Measurements from ENCODE around the gene TMEM59.

DNA sequence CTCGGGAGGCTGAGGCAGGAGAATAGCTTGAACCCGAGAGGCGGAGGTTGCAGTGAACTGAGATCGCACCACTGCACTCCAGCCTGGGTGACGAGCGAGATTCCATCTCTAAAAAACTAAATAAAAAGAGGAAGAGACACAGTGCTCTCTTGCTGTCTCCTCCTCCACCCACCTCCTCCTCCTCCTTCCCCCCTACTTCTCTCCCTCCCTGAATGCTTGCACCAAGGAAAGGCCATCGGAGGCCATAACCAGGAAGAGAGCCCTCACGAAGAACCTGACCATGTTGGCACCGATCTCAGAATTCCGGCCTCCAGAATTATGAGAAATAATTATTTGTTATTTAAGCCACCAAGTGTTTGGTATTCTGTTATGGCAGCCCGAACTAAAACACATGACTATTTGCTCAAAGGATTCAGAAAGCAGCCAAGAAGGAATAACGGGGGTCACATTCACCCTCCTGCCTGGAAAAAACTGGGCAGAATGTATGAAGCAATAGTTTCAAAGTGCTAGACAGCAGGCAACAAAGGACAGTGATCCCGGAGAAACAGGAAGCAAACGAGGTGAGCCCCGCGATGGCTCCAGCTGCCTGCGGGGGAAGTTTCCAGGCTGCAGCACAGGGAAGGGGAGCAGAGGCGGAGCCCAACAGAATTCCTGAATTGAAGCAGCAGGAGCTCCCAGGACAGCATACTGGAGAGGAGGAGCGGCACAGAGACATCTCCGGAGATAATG is 70.8 kb downstream of the TMEM59 start:
- TF ChIP-seq, protein P1, sequence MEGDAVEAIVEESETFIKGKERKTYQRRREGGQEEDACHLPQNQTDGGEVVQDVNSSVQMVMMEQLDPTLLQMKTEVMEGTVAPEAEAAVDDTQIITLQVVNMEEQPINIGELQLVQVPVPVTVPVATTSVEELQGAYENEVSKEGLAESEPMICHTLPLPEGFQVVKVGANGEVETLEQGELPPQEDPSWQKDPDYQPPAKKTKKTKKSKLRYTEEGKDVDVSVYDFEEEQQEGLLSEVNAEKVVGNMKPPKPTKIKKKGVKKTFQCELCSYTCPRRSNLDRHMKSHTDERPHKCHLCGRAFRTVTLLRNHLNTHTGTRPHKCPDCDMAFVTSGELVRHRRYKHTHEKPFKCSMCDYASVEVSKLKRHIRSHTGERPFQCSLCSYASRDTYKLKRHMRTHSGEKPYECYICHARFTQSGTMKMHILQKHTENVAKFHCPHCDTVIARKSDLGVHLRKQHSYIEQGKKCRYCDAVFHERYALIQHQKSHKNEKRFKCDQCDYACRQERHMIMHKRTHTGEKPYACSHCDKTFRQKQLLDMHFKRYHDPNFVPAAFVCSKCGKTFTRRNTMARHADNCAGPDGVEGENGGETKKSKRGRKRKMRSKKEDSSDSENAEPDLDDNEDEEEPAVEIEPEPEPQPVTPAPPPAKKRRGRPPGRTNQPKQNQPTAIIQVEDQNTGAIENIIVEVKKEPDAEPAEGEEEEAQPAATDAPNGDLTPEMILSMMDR (IDR thresholded peaks at IDR 0.05; ENCODE audit: borderline replicate concordance, extremely low read depth, low read length, poor library complexity, severe bottlenecking): no peak
- no peak for TF ChIP-seq EZH2 (IDR thresholded peaks at IDR 0.05; ENCODE audit: borderline replicate concordance, low read depth, low read length, severe bottlenecking)
